GM18520 (cell line): ENCODE data around the gene C1orf87.

Source experiments
- ATAC-seq: cut with Tn5 transposase; IDR thresholded peaks from one replicate; pipeline ENCODE4 v1.9.1; 2021; ENCODE audit not compliant: unreplicated experiment

The C1orf87 gene

GRCh38 chr1:60063561-60063960 is 10.0 kb downstream of the C1orf87 start:
- no peak for ATAC-seq

GRCh38 chr1:60059468-60059867 is 14.1 kb downstream of the C1orf87 start:
- no peak for ATAC-seq

- no peak for ATAC-seq
These were observed 18.2 kb downstream of the C1orf87 start for GRCh38 chr1:60055336-60055735.

GRCh38 chr1:60054374-60054773 is 19.2 kb downstream of the C1orf87 start:
- ATAC-seq = no peak

- ATAC-seq = no peak
These were observed 21.0 kb downstream of the C1orf87 start for GRCh38 chr1:60052601-60053000.

GRCh38 chr1:60051191-60051590 is 22.4 kb downstream of the C1orf87 start:
- no peak for ATAC-seq

GRCh38 chr1:60049188-60049587 is 24.4 kb downstream of the C1orf87 start:
- ATAC-seq = no peak

- no peak for ATAC-seq
These were observed 28.7 kb downstream of the C1orf87 start for GRCh38 chr1:60044881-60045280.

GRCh38 chr1:60041783-60042182 is 31.8 kb downstream of the C1orf87 start:
- no peak for ATAC-seq

GRCh38 chr1:60037669-60038068 is 35.9 kb downstream of the C1orf87 start:
- ATAC-seq = no peak

- no peak for ATAC-seq
These were observed 36.6 kb downstream of the C1orf87 start for GRCh38 chr1:60036856-60037460.

GRCh38 chr1:60035921-60036320 is 37.6 kb downstream of the C1orf87 start:
- no peak for ATAC-seq

GRCh38 chr1:60034999-60035398 is 38.6 kb downstream of the C1orf87 start:
- ATAC-seq = no peak

- no peak for ATAC-seq
These were observed 40.5 kb downstream of the C1orf87 start for GRCh38 chr1:60033066-60033465.

- ATAC-seq = no peak
These were observed 42.4 kb downstream of the C1orf87 start for GRCh38 chr1:60031146-60031545.

GRCh38 chr1:60025552-60025951 is 48.0 kb downstream of the C1orf87 start:
- no peak for ATAC-seq

- no peak for ATAC-seq
These were observed 55.9 kb downstream of the C1orf87 start for GRCh38 chr1:60017508-60018205.

- ATAC-seq = no peak
These were observed 62.9 kb downstream of the C1orf87 start for GRCh38 chr1:60010690-60011089.

GRCh38 chr1:60008500-60008899 is 65.1 kb downstream of the C1orf87 start:
- ATAC-seq = no peak

- ATAC-seq = no peak
These were observed 72.9 kb downstream of the C1orf87 start for GRCh38 chr1:60000625-60001024.

- ATAC-seq = no peak
These were observed 73.8 kb downstream of the C1orf87 start for GRCh38 chr1:59999746-60000145.

- no peak for ATAC-seq
These were observed 74.6 kb downstream of the C1orf87 start for GRCh38 chr1:59999006-59999405.
